Astrocyte (in vitro differentiated cells and primary cell): ENCODE results near the gene JAML.

ENCODE experiments used
- EZH2 ChIP-seq: IDR thresholded peaks from 2 replicates; pipeline ENCODE4 v1.6.1; 2012; ENCODE audit warnings: mild to moderate bottlenecking, low read length, inconsistent platforms; ENCODE audit not compliant: insufficient read depth
- TF ChIP-seq, protein P1 (sequence below): IDR thresholded peaks from 2 replicates; pipeline ENCODE4 v1.5.1; 2011; ENCODE audit warnings: low read depth, mild to moderate bottlenecking, inconsistent platforms, low read length, moderate library complexity; ENCODE audit not compliant: insufficient read depth

GRCh38 chr11:118245936-118246562 lies 21.2 kb upstream of the JAML start:
- TF ChIP-seq, protein P1, sequence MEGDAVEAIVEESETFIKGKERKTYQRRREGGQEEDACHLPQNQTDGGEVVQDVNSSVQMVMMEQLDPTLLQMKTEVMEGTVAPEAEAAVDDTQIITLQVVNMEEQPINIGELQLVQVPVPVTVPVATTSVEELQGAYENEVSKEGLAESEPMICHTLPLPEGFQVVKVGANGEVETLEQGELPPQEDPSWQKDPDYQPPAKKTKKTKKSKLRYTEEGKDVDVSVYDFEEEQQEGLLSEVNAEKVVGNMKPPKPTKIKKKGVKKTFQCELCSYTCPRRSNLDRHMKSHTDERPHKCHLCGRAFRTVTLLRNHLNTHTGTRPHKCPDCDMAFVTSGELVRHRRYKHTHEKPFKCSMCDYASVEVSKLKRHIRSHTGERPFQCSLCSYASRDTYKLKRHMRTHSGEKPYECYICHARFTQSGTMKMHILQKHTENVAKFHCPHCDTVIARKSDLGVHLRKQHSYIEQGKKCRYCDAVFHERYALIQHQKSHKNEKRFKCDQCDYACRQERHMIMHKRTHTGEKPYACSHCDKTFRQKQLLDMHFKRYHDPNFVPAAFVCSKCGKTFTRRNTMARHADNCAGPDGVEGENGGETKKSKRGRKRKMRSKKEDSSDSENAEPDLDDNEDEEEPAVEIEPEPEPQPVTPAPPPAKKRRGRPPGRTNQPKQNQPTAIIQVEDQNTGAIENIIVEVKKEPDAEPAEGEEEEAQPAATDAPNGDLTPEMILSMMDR: no peak
- no peak for TF ChIP-seq EZH2
